ENCODE data around the gene C1orf159. TPM values are rescaled to one million over a fixed set of nuclear protein-coding genes. Genes with fewer than 3 reads are reported as not detected.

C1orf159 gene
- 15.7 and 18.6 TPM in 2 replicates for total RNA-seq (2022)
- Bru-seq, nascent RNA, result percentile 67 among the genes with signal in this experiment
- percentile 88 among the genes with signal in this experiment for BruChase-seq, experiment 1, labeled RNA remaining after a 6-hour chase
- BruChase-seq, experiment 2, labeled RNA remaining after a 2-hour chase, result percentile 79 among the genes with signal in this experiment
- long read RNA-seq, transcript C1orf159-205 (10 exons, 1,841 nt), result major isoform, 7 of 31 reads
- long read RNA-seq, partial matches to known transcripts, result 1 of 31 reads
- long read RNA-seq, other reads (novel, unspliced or antisense), result 22 of 31 reads

DNA sequence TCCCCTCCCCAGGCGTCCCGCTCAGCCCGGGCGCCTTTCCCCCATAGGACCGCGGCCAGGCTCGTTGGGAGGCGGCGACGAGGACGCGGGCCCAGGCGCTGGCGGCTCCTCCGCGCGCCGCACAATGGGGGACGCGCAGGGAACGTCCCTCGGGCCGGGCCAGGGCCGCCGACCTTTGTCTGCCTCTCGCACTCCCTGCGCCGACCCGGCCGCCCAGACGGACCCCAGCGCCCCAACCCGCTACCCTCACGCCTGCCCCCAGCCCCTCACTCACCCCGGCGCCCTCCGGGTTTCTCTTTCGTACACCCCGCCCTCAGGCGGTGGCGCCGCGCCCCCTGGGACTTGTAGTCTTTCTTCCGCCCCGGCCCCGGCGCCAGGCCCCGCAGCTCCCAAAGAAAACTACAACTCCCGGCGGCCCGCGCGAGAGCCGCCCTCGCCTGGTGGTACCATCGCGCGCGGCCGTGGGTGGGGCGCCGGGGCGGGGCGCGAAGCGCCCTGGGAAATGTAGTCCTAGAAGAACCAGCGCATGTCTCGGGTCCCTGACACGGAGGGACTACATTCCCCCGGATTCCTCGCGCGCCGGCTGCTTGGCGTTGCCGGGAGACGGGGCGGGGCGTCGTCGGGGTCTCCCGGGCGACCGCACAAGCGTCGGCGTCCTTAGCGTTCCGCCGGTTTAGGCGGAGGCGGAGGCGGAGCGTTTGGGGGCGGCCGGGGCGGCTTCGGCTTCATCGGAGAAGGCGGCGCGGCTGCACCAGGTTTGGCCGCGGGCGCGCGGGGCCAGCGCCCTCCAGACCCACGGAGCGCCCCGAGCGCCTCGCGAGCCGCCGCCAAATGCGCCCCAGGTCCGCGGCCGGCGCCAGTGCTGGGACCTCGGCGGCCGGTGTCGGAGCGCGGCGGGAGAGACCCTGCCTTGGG is at the start of gene C1orf159:
TSS of gene C1orf159 (minus strand) at position 304 of the 915 bp plus-strand sequence. CDS start 24,546 bp downstream, outside the sequence.
- ChIA-PET POLR2A (interaction anchor here (0.6 to 1.2 kb wide), 3 partner anchors 36 to 116 kb away, joined by 3 to 7 read pairs (median 6); partner anchors contain the start of genes B3GALT6 and SDF4), CTCF (no interaction called here)
- Mint-ChIP-seq H3K9me3 (ENCODE audit: unreplicated experiment) (peaks cover 6% of the 10 kb centered on the region), H3K27me3 (ENCODE audit: insufficient read depth, unreplicated experiment) (no peaks in the 10 kb centered on the region), H3K27ac (ENCODE audit: low read depth, unreplicated experiment) (peak within 1 kb of the TSS; percentile 83), H3K36me3 (ENCODE audit: insufficient read depth, unreplicated experiment) (peaks cover 17% of the 10 kb centered on the region), H3K4me1 (ENCODE audit: insufficient read depth, unreplicated experiment) (no peaks in the 10 kb centered on the region), H3K4me3 (ENCODE audit: unreplicated experiment) (peak within 1 kb of the TSS; percentile 83)
- TF ChIP-seq CTCF (IDR thresholded peaks at IDR 0.05; ENCODE audit: unreplicated experiment), result no peak
- intact Hi-C loops (cut with micrococcal nuclease), result loop anchor here (1.0 kb wide), 2 partner anchors 37 to 132 kb away; no protein-coding TSS in a partner anchor
- DNase-seq (ENCODE audit: unreplicated experiment), result peak; percentile 97
- no TSS peak for BruUV-seq (replicated peaks)

DNA sequence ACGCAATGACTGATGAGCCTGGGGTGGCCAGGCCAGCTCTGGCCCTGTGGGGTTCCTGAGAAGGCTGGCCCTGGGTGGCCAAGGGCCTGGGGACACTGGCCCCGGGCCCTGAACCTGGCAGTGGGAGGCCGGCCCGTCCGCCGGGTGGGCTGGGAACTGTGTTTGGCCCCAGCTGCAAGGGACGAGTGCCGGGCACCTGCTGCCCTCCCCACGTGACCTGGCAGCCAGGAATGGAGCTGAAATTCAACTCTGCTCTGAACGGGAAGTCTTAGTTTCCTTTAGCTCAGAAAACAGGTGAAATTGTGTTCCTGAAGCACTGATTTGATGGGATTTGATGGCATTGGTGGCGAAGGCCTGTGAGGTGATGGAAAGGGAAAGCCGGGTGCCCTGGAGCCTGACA is 49.6 kb upstream of the C1orf159 start:
- ChIA-PET CTCF (interaction anchor here (1.0 kb wide), 1 partner anchor 22 kb away, joined by 3 read pairs; no protein-coding TSS in a partner anchor), POLR2A (no interaction called here)
- Mint-ChIP-seq H3K4me1 (ENCODE audit: insufficient read depth, unreplicated experiment) (no peaks in the 10 kb centered on the region), H3K27ac (ENCODE audit: low read depth, unreplicated experiment) (no peak overlapping the region), H3K36me3 (ENCODE audit: insufficient read depth, unreplicated experiment) (no peaks in the 10 kb centered on the region), H3K4me3 (ENCODE audit: unreplicated experiment) (no peak overlapping the region), H3K27me3 (ENCODE audit: insufficient read depth, unreplicated experiment) (no peaks in the 10 kb centered on the region), H3K9me3 (ENCODE audit: unreplicated experiment) (no peaks in the 10 kb centered on the region)
- no peak for TF ChIP-seq CTCF (IDR thresholded peaks at IDR 0.05; ENCODE audit: unreplicated experiment)
- intact Hi-C loops (cut with micrococcal nuclease), result no loop called here
- BruUV-seq (replicated peaks), result no TSS peak
- DNase-seq (ENCODE audit: unreplicated experiment), result no peak

DNA sequence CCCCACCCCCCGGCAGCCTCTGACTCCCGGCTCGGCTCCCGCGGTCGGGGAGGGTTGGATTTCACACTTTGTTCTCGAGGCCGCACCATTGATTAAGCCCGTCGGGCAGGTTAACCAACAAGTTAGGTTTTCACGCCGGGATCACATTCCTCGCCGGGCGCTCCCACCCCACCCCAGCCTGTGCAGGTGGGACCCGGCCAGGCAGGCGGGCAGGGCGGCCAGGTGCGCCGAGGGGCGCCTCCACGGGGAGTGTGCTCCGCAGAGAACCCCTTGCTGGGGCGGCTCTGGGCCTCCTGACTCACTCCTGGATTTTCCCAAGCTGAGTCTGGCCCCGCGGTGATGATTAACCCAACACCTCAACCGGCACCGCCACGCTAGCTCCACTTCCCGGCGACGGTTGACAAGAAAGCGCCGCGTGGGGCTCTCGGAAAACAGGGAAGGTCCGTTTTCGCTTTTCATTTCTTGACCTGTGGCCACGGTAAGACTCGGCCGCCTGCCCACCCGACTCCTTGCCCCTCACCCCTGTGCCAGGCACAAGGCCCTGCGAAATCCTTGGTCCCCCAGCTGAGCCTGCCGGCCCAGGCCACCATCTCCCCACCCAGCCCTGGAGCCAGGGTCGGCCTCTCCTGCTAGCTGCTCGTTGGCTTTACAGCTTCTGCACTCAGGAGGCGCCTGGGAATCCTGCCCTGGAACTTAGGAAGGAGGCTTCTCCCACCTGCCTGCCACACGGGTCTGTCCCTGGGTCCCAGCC is 49.0 kb upstream of the C1orf159 start:
- ChIA-PET POLR2A (no interaction called here), CTCF (interaction anchor here (1.0 to 1.2 kb wide), 2 partner anchors 23 to 42 kb away, joined by 3 to 5 read pairs; no protein-coding TSS in a partner anchor)
- H3K4me1 Mint-ChIP-seq (ENCODE audit: insufficient read depth, unreplicated experiment), result no peaks in the 10 kb centered on the region
- intact Hi-C loops (cut with micrococcal nuclease), result no loop called here
- no peak for DNase-seq (ENCODE audit: unreplicated experiment)
- no peak for TF ChIP-seq CTCF (IDR thresholded peaks at IDR 0.05; ENCODE audit: unreplicated experiment)
- BruUV-seq (replicated peaks), result no TSS peak
- no peak overlapping the region for H3K27ac Mint-ChIP-seq (ENCODE audit: low read depth, unreplicated experiment)
- H3K36me3 Mint-ChIP-seq (ENCODE audit: insufficient read depth, unreplicated experiment), result no peaks in the 10 kb centered on the region
- no peak overlapping the region for H3K4me3 Mint-ChIP-seq (ENCODE audit: unreplicated experiment)
- no peaks in the 10 kb centered on the region for H3K27me3 Mint-ChIP-seq (ENCODE audit: insufficient read depth, unreplicated experiment)
- no peaks in the 10 kb centered on the region for H3K9me3 Mint-ChIP-seq (ENCODE audit: unreplicated experiment)
